Prostate gland (tissue), 2 donors: Measurements from ENCODE around the gene CNPY3. TPM values are rescaled to one million over a fixed set of nuclear protein-coding genes. Genes with fewer than 3 reads are reported as not detected.

ENCODE experiments used
- DNase-seq: peaks from one replicate; pipeline ENCODE4 v3.0.0-alpha.2; 2019; ENCODE audit warnings: low spot score
- H3K27ac ChIP-seq, 2 donors: fragments of 200-600 bp; sonication (generic); 2 replicates each; pipeline ENCODE4 v1.5.1; 2017 to 2019
- H3K27me3 ChIP-seq: fragments of 200-600 bp; sonication (generic); replicated peaks from 2 replicates; pipeline ENCODE4 v1.5.1; 2019; ENCODE audit not compliant: insufficient read depth
- H3K36me3 ChIP-seq, 2 donors: fragments of 200-600 bp; sonication (generic); 1 replicate in 1 of 2; 2 replicates in 1 of 2; pipeline versions ENCODE4 v1.5.1 to v1.8.1; 2017 to 2019
- H3K4me1 ChIP-seq: fragments of 200-600 bp; sonication (generic); replicated peaks from 2 replicates; pipeline ENCODE4 v1.5.1; 2019
- H3K4me3 ChIP-seq, 2 donors: fragments of 200-600 bp; sonication (generic); 2 replicates each; pipeline ENCODE4 v1.5.1; 2017 to 2019
- H3K9me3 ChIP-seq: fragments of 200-600 bp; sonication (generic); 2 replicates; pipeline ENCODE4 v1.5.1; 2017
- CTCF ChIP-seq, 4 experiments: fragments of 200-600 bp in 2 of 4; fragments of 450-650 bp in 2 of 4; sonication (generic) in 2 of 4; IDR thresholded peaks; 1 replicate in 3 of 4; 2 replicates in 1 of 4; pipeline ENCODE4 v1.5.1; 2016 to 2019; ENCODE audit warnings: antibody characterized with exemption in 4 of 4, mild to moderate bottlenecking in 2 of 4, moderate library complexity in 2 of 4
- POLR2A ChIP-seq: fragments of 450-650 bp; IDR thresholded peaks from one replicate; pipeline ENCODE4 v1.6.1; 2016; ENCODE audit warnings: antibody characterized with exemption, mild to moderate bottlenecking
- POLR2AphosphoS5 ChIP-seq: sonication (generic); formaldehyde crosslinking; IDR thresholded peaks from one replicate; pipeline ENCODE4 v1.6.1; 2017; ENCODE audit warnings: antibody characterized with exemption
- WGBS: methylation state at CpG from one replicate; pipeline ENCODE4 v1.1.5; 2018; 5-methylcytosine and 5-hydroxymethylcytosine counted together
- intact Hi-C: fragments of 100-400 bp; cut with DNase I; formaldehyde crosslinking; loops from one replicate; pipeline ENCODE4 v1.14.2; 2022
- total RNA-seq, 2 donors: library from RNA; depleted of rRNA; stranded (reverse); fragments of >200 nt; gene quantifications; one replicate each; pipeline ENCODE4 v1.1.0, GENCODE V29; 2016

CNPY3 gene
- total RNA-seq, 2 donors from 2014 or later: 52.3 to 68.5 TPM

- DNase-seq: no peak
- WGBS: 79% methylated on average over 12 of the region's 12 CpGs
- Histone ChIP-seq H3K4me1 (no peaks in the 10 kb centered on the region), H3K4me3 (no peak overlapping the region), H3K9me3 (no peaks in the 10 kb centered on the region), H3K27me3 (no peaks in the 10 kb centered on the region), H3K36me3 (peaks cover 5 to 9% of the 10 kb centered on the region in 2 donors), H3K27ac (no peak overlapping the region)
- intact Hi-C loops: no loop called here
- no peak for TF ChIP-seq POLR2AphosphoS5
- TF ChIP-seq CTCF (IDR thresholded peaks at IDR 0.05): no peak
- TF ChIP-seq POLR2A: no peak
These were observed 34.0 kb downstream of the CNPY3 start for GRCh38 chr6:42963179-42963854.

DNA sequence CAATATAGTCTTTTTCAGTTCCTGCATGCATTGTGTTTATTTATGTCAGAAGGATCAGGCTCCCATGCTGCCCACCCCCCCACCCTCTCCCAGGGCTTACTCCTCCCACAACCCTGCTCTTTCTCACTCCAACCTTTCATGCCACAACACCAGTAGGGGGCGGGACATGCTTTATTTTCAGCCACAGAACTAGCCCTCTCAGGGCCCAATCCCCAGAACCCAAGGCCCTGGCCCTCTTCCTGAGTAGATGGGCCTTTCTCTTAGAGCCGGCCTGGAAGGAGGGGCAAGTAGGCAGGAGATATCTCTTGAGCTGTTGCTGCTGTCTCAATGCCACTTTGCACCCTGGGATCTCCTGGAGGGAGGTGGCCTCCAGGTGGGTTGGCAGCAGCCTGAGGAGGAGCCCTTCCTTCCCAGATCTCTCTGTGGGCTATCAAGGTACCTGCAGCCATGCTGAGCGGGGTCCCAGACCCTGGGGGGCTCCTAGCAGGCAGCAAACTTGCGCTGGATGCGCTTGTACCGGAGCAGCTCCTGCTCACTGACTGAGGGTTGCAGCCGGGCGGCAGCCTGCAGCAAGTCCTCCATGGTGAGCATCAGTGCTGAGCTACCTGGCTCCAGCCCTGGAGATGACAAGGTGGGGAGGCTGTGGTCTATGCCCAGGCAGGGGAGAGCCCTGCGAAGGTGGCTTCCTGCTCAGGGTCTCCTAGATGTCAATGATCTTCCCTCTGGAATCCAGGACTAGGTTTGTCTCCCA lies 34.8 kb downstream of the CNPY3 start:
- H3K9me3 ChIP-seq: no peaks in the 10 kb centered on the region
- H3K4me3 ChIP-seq: no peak overlapping the region
- H3K27ac ChIP-seq: no peak overlapping the region
- no peak for DNase-seq
- H3K27me3 ChIP-seq: no peaks in the 10 kb centered on the region
- intact Hi-C loops: no loop called here
- TF ChIP-seq POLR2AphosphoS5 (no peak), POLR2A (no peak), CTCF (IDR thresholded peaks at IDR 0.05) (no peak)
- 69% methylated on average over 3 of the region's 9 CpGs for WGBS
- H3K36me3 ChIP-seq: peaks cover 5 to 9% of the 10 kb centered on the region in 2 donors
- H3K4me1 ChIP-seq: no peaks in the 10 kb centered on the region

DNA sequence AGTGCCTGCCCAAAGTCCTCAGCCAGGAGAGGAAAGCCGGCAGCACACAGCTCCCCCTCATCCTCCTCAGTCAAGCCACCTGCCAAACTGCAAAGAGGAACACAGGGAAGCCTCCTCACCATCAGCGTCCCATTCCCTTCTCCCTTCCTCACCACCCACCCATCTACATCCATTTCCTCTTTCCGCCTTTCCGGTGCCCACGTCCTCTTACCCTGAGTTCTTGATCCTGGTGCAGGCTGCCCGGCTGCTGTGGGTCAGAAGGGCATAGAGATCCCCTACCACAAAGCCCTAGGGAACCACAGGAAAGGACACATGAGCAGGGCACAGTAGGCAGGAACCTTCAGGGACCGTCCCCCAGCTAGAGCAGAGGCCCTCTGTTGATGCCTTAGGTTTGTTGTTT lies 37.3 kb downstream of the CNPY3 start:
- TF ChIP-seq POLR2A (no peak), CTCF (IDR thresholded peaks at IDR 0.05) (no peak), POLR2AphosphoS5 (no peak)
- Histone ChIP-seq H3K4me3 (no peak overlapping the region), H3K27ac (no peak overlapping the region), H3K36me3 (peaks cover 5 to 9% of the 10 kb centered on the region in 2 donors), H3K9me3 (no peaks in the 10 kb centered on the region), H3K27me3 (no peaks in the 10 kb centered on the region), H3K4me1 (no peaks in the 10 kb centered on the region)
- WGBS: 89% methylated on average over 7 of the region's 7 CpGs
- intact Hi-C loops: no loop called here
- no peak for DNase-seq

- intact Hi-C loops: no loop called here
These were observed 37.9 kb downstream of the CNPY3 start for GRCh38 chr6:42967228-42967627.

More at GRCh38 chr6:42967228-42967627, 37.9 kb downstream of the CNPY3 start:
- DNase-seq: no peak
- H3K36me3 ChIP-seq: peaks cover 5 to 9% of the 10 kb centered on the region in 2 donors
- no peak overlapping the region for H3K27ac ChIP-seq
- H3K4me1 ChIP-seq: no peaks in the 10 kb centered on the region
- 94% methylated on average over 11 of the region's 11 CpGs for WGBS
- no peak overlapping the region for H3K4me3 ChIP-seq
- no peak for TF ChIP-seq CTCF (IDR thresholded peaks at IDR 0.05)
- no peak for TF ChIP-seq POLR2AphosphoS5
- no peak for TF ChIP-seq POLR2A
- no peaks in the 10 kb centered on the region for H3K27me3 ChIP-seq
- H3K9me3 ChIP-seq: no peaks in the 10 kb centered on the region
